Esophagus muscularis mucosa (tissue), 4 donors: ENCODE measurements around the gene SDK1. TPM values are rescaled to one million over a fixed set of nuclear protein-coding genes. Genes with fewer than 3 reads are reported as not detected.

Experiments
- DNase-seq: peaks from one replicate; pipeline ENCODE4 v3.0.0-alpha.2; 2017; ENCODE audit errors: extremely low spot score
- H3K27ac ChIP-seq, 4 donors: fragments of 200-600 bp; sonication (generic); replicated peaks in 1 of 4; 1 replicate in 3 of 4; 2 replicates in 1 of 4; pipeline ENCODE4 v1.5.1; 2016 to 2019; ENCODE audit warnings: mild to moderate bottlenecking in 1 of 4
- H3K27me3 ChIP-seq, 4 donors: fragments of 200-600 bp; sonication (generic); one replicate each; pipeline versions ENCODE4 v1.5.1 to v1.6.0; 2016 to 2019
- H3K36me3 ChIP-seq, 4 donors: fragments of 200-600 bp; sonication (generic); one replicate each; pipeline ENCODE4 v1.5.1; 2016 to 2019
- H3K4me1 ChIP-seq, 4 donors: fragments of 200-600 bp; sonication (generic); one replicate each; pipeline ENCODE4 v1.5.1; 2016 to 2019
- H3K4me3 ChIP-seq, 4 donors: fragments of 200-600 bp; sonication (generic); 1 replicate in 2 of 4; 2 replicates in 2 of 4; pipeline ENCODE4 v1.5.1; 2016 to 2019; ENCODE audit warnings: mild to moderate bottlenecking in 4 of 4, moderate library complexity in 1 of 4
- H3K9me3 ChIP-seq, 4 donors: fragments of 200-600 bp; sonication (generic); 1 replicate in 3 of 4; 2 replicates in 1 of 4; pipeline ENCODE4 v1.5.1; 2016 to 2019
- CTCF ChIP-seq, 3 experiments: fragments of 200-600 bp in 2 of 3; fragments of 450-650 bp in 1 of 3; sonication (generic) in 2 of 3; IDR thresholded peaks; one replicate each; pipeline ENCODE4 v1.5.1; 2017 to 2019; ENCODE audit warnings: antibody characterized with exemption in 3 of 3, mild to moderate bottlenecking in 2 of 3, moderate library complexity in 1 of 3
- EP300 ChIP-seq: sonication (generic); formaldehyde crosslinking; IDR thresholded peaks from one replicate; pipeline ENCODE4 v1.6.1; 2017; ENCODE audit warnings: antibody characterized with exemption
- POLR2A ChIP-seq: fragments of 450-650 bp; IDR thresholded peaks from one replicate; pipeline ENCODE4 v1.6.1; 2017; ENCODE audit warnings: antibody characterized with exemption, moderate library complexity, mild to moderate bottlenecking, low read depth
- POLR2AphosphoS5 ChIP-seq, 2 donors: sonication (generic); formaldehyde crosslinking; IDR thresholded peaks; one replicate each; pipeline ENCODE4 v1.6.1; 2017; ENCODE audit warnings: antibody characterized with exemption in 2 of 2
- whole genome bisulfite sequencing: methylation state at CpG from one replicate; pipeline ENCODE4 v1.1.5; 2018; 5-methylcytosine and 5-hydroxymethylcytosine counted together
- intact Hi-C: fragments of 100-400 bp; cut with DNase I; formaldehyde crosslinking; loops from one replicate; pipeline ENCODE4 v1.15.1; 2023
- total RNA-seq, 4 donors: library from RNA; depleted of rRNA; stranded (reverse); fragments of >200 nt; gene quantifications; one replicate each; pipeline versions ENCODE4 v1.1.0 to v1.2.1, GENCODE V29; 2016

The SDK1 gene
- total RNA-seq, 4 donors from 2014 or later: 7.8 to 18.6 (median 12.0) TPM

- intact Hi-C loops: no loop called here
Observed at GRCh38 chr7:4202154-4202736, 901.2 kb downstream of the SDK1 start.

GRCh38 chr7:4202954-4203353 lies 901.9 kb downstream of the SDK1 start:
- no peak for DNase-seq
- Histone ChIP-seq H3K36me3 (no peaks in the 10 kb centered on the region), H3K4me1 (no peaks in the 10 kb centered on the region), H3K27ac (no peak overlapping the region), H3K27me3 (no peaks in the 10 kb centered on the region), H3K4me3 (no peak overlapping the region), H3K9me3 (peaks cover 0 to 11% (median 7%) of the 10 kb centered on the region in 4 donors)
- intact Hi-C loops: no loop called here
- WGBS: 87% methylated on average over 3 of the region's 16 CpGs
- no peak for TF ChIP-seq POLR2A
- TF ChIP-seq POLR2AphosphoS5 (IDR thresholded peaks at IDR 0.05): no peak
- no peak for TF ChIP-seq CTCF (IDR thresholded peaks at IDR 0.05)
- no peak for TF ChIP-seq EP300

More at GRCh38 chr7:4202154-4202736, 901.2 kb downstream of the SDK1 start:
- no peaks in the 10 kb centered on the region for H3K27me3 ChIP-seq
- no peak overlapping the region for H3K27ac ChIP-seq
- no peaks in the 10 kb centered on the region for H3K36me3 ChIP-seq
- no peaks in the 10 kb centered on the region for H3K4me1 ChIP-seq
- no peak overlapping the region for H3K4me3 ChIP-seq
- no peak for DNase-seq
- peaks cover 0 to 11% (median 7%) of the 10 kb centered on the region in 4 donors for H3K9me3 ChIP-seq
- 87% methylated on average over 16 of the region's 16 CpGs for WGBS
- TF ChIP-seq POLR2AphosphoS5 (IDR thresholded peaks at IDR 0.05) (no peak), POLR2A (no peak), EP300 (no peak), CTCF (IDR thresholded peaks at IDR 0.05) (no peak)

- no peaks in the 10 kb centered on the region for H3K4me1 ChIP-seq
- no peak overlapping the region for H3K27ac ChIP-seq
- no peak overlapping the region for H3K4me3 ChIP-seq
- peaks cover 0 to 11% (median 7%) of the 10 kb centered on the region in 4 donors for H3K9me3 ChIP-seq
- TF ChIP-seq POLR2AphosphoS5 (IDR thresholded peaks at IDR 0.05) (no peak), CTCF (IDR thresholded peaks at IDR 0.05) (no peak), POLR2A (no peak), EP300 (no peak)
- DNase-seq: no peak
- H3K36me3 ChIP-seq: no peaks in the 10 kb centered on the region
- 93% methylated on average over 27 of the region's 29 CpGs for WGBS
- H3K27me3 ChIP-seq: no peaks in the 10 kb centered on the region
- intact Hi-C loops: no loop called here
Observed at GRCh38 chr7:4203626-4204512, 902.8 kb downstream of the SDK1 start.

GRCh38 chr7:4204513-4205165 lies 903.6 kb downstream of the SDK1 start:
- no peaks in the 10 kb centered on the region for H3K36me3 ChIP-seq
- H3K4me3 ChIP-seq: no peak overlapping the region
- no peak for DNase-seq
- WGBS: 84% methylated on average over 23 of the region's 32 CpGs
- no peaks in the 10 kb centered on the region for H3K4me1 ChIP-seq
- intact Hi-C loops: no loop called here
- H3K27me3 ChIP-seq: no peaks in the 10 kb centered on the region
- H3K9me3 ChIP-seq: peaks cover 0 to 11% (median 7%) of the 10 kb centered on the region in 4 donors
- TF ChIP-seq POLR2A: no peak
- no peak for TF ChIP-seq CTCF (IDR thresholded peaks at IDR 0.05)
- TF ChIP-seq POLR2AphosphoS5 (IDR thresholded peaks at IDR 0.05): no peak
- TF ChIP-seq EP300: no peak
- H3K27ac ChIP-seq: no peak overlapping the region
